Subcutaneous abdominal adipose tissue (tissue), 5 donors: ENCODE measurements around the gene DEAF1.

Experiments used
- H3K27ac ChIP-seq: one replicate; pipeline ENCODE4 v1.7.0; 2013; ENCODE audit warnings: low read depth, mild to moderate bottlenecking, inconsistent platforms, low read length, moderate library complexity
- H3K27me3 ChIP-seq, 5 donors: one replicate each; pipeline ENCODE4 v1.7.0; 2013; ENCODE audit warnings: low read length in 5 of 5, inconsistent platforms in 1 of 5; ENCODE audit not compliant: control insufficient read depth in 5 of 5, insufficient read depth in 4 of 5
- H3K36me3 ChIP-seq, 5 donors: one replicate each; pipeline ENCODE4 v1.7.0; 2013; ENCODE audit warnings: low read length in 5 of 5; ENCODE audit not compliant: control insufficient read depth in 5 of 5, insufficient read depth in 5 of 5
- H3K4me1 ChIP-seq, 5 donors: one replicate each; pipeline ENCODE4 v1.7.0; 2013; ENCODE audit warnings: low read length in 5 of 5, mild to moderate bottlenecking in 3 of 5, moderate library complexity in 1 of 5; ENCODE audit not compliant: control insufficient read depth in 5 of 5, insufficient read depth in 5 of 5
- H3K4me3 ChIP-seq, 5 donors: one replicate each; pipeline ENCODE4 v1.7.0; 2013; ENCODE audit warnings: low read length in 5 of 5, low read depth in 1 of 5
- H3K9ac ChIP-seq, 5 donors: one replicate each; pipeline ENCODE4 v1.7.0; 2013; ENCODE audit warnings: low read length in 5 of 5, mild to moderate bottlenecking in 4 of 5, moderate library complexity in 3 of 5
- H3K9me3 ChIP-seq, 5 donors: one replicate each; pipeline ENCODE4 v1.7.0; 2013; ENCODE audit warnings: low read length in 5 of 5; ENCODE audit not compliant: control insufficient read depth in 5 of 5
- donor health status: healthy.
- donor health status: healthy.
- donor health status: healthy.
- donor health status: healthy.
- donor health status: healthy.

Gene DEAF1

GRCh38 chr11:626475-627307 lies 68.3 kb downstream of the DEAF1 start, which contains the start of gene SCT:
SCT (minus strand) TSS chr11:627181; CDS start chr11:627143, 38 bp downstream.
- Histone ChIP-seq H3K9me3 (no peaks in the 10 kb centered on the region), H3K36me3 (peaks cover 0 to 3% (median 0%) of the 10 kb centered on the region in 5 donors), H3K27ac (no peak within 1 kb of the TSS), H3K27me3 (peaks cover 18 to 25% (median 19%) of the 10 kb centered on the region in 5 donors), H3K9ac (no peak within 1 kb of the TSS), H3K4me3 (no peak within 1 kb of the TSS), H3K4me1 (peaks cover 0 to 5% (median 0%) of the 10 kb centered on the region in 5 donors)

DNA sequence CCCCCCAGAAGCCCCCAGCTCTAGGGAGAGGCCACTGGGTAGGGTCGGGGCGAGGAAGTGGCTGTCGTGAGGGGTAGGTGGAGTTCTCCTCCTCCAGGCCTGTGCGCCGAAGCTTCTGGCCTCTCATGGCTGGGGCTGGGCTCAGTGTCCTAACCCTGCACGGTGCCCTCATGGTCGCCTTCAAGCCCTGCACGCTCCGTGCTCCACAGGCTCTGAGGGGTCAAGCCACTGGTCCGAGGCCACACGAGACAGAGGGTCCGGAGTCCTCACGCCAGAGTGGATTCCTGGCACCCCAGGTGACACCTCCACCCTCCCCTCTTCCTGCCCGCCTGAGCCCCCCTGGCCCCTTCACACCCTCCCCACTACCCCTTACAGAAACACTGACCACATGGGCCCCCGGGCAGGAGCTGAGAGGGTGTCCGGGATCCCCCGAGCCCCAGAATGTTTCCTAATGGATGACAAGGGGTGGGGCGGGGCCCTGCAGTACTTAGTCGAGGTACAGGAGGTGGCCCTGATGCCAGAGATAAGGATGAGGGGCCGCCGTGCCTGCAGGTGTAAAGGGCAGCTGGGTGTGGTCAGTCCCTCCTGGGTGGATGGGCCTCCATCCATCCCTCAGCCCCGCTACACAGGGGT lies 69.3 kb downstream of the DEAF1 start:
- Histone ChIP-seq H3K9me3 (no peaks in the 10 kb centered on the region), H3K27me3 (peaks cover 18 to 25% (median 19%) of the 10 kb centered on the region in 5 donors), H3K4me3 (no peak overlapping the region), H3K36me3 (peaks cover 0 to 3% (median 0%) of the 10 kb centered on the region in 5 donors), H3K4me1 (peaks cover 0 to 5% (median 0%) of the 10 kb centered on the region in 5 donors), H3K9ac (no peak overlapping the region), H3K27ac (no peak overlapping the region)

- H3K36me3 ChIP-seq = peaks cover 0 to 3% (median 0%) of the 10 kb centered on the region in 5 donors
- H3K9ac ChIP-seq = no peak within 1 kb of the TSS
- no peak within 1 kb of the TSS for H3K27ac ChIP-seq
- no peak within 1 kb of the TSS for H3K4me3 ChIP-seq
- peaks cover 0 to 5% (median 0%) of the 10 kb centered on the region in 5 donors for H3K4me1 ChIP-seq
- peaks cover 18 to 25% (median 19%) of the 10 kb centered on the region in 5 donors for H3K27me3 ChIP-seq
- H3K9me3 ChIP-seq = no peaks in the 10 kb centered on the region
Measured at GRCh38 chr11:624705-625635, 70.1 kb downstream of the DEAF1 start, which contains the start of gene CDHR5. CDHR5 (minus strand) TSS chr11:624955; CDS start chr11:624902, 53 bp downstream.

GRCh38 chr11:623999-624704 lies 70.9 kb downstream of the DEAF1 start:
- Histone ChIP-seq H3K4me1 (peaks cover 0 to 5% (median 0%) of the 10 kb centered on the region in 5 donors), H3K27ac (no peak overlapping the region), H3K9me3 (no peaks in the 10 kb centered on the region), H3K9ac (no peak overlapping the region), H3K27me3 (peaks cover 18 to 25% (median 19%) of the 10 kb centered on the region in 5 donors), H3K4me3 (no peak overlapping the region), H3K36me3 (peaks cover 0 to 3% (median 0%) of the 10 kb centered on the region in 5 donors)

- no peak overlapping the region for H3K27ac ChIP-seq
Measured at GRCh38 chr11:623349-623869, 71.6 kb downstream of the DEAF1 start.

DNA sequence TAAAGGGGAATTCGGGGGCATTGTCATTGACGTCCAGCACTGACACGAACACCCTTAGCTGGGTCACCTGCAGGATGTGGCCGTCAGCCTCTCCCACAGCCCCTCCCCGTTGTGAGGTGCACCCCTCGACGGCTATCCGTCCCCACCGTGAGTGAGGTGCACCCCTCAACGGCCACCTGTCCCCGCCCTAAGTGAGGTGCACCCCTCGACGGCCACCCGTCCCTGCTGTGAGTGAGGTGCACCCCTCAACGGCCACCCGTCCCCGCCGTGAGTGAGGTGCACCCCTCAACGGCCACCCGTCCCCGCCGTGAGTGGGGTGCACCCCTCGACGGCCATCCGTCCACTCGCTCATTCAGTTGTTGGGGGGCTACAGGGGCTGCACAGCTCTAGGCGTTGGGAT lies 73.2 kb downstream of the DEAF1 start:
- H3K9me3 ChIP-seq = no peaks in the 10 kb centered on the region
- peaks cover 0 to 5% (median 2%) of the 10 kb centered on the region in 5 donors for H3K4me1 ChIP-seq
- no peak overlapping the region for H3K4me3 ChIP-seq
- no peak overlapping the region for H3K27ac ChIP-seq
- H3K9ac ChIP-seq = no peak overlapping the region
- H3K36me3 ChIP-seq = peaks cover 0 to 9% (median 2%) of the 10 kb centered on the region in 5 donors
- H3K27me3 ChIP-seq = peaks cover 18 to 25% (median 19%) of the 10 kb centered on the region in 5 donors

More at GRCh38 chr11:623349-623869, 71.6 kb downstream of the DEAF1 start:
- Histone ChIP-seq H3K4me3 (no peak overlapping the region), H3K27me3 (peaks cover 18 to 25% (median 19%) of the 10 kb centered on the region in 5 donors), H3K9ac (no peak overlapping the region), H3K36me3 (peaks cover 0 to 3% (median 0%) of the 10 kb centered on the region in 5 donors), H3K4me1 (peaks cover 0 to 5% (median 0%) of the 10 kb centered on the region in 5 donors), H3K9me3 (no peaks in the 10 kb centered on the region)

- peaks cover 0 to 9% (median 2%) of the 10 kb centered on the region in 5 donors for H3K36me3 ChIP-seq
- H3K4me3 ChIP-seq = no peak overlapping the region
- no peaks in the 10 kb centered on the region for H3K9me3 ChIP-seq
- H3K27me3 ChIP-seq = peaks cover 17 to 20% (median 18%) of the 10 kb centered on the region in 5 donors
- H3K9ac ChIP-seq = no peak overlapping the region
- H3K4me1 ChIP-seq = peaks cover 0 to 10% (median 6%) of the 10 kb centered on the region in 5 donors
- H3K27ac ChIP-seq = no peak overlapping the region
Measured at GRCh38 chr11:620935-621814, 73.8 kb downstream of the DEAF1 start.

- Histone ChIP-seq H3K9me3 (no peaks in the 10 kb centered on the region), H3K27ac (no peak overlapping the region), H3K36me3 (peaks cover 0 to 9% (median 2%) of the 10 kb centered on the region in 5 donors), H3K4me3 (no peak overlapping the region), H3K27me3 (peaks cover 8 to 15% (median 10%) of the 10 kb centered on the region in 5 donors), H3K4me1 (peaks cover 0 to 16% (median 12%) of the 10 kb centered on the region in 5 donors), H3K9ac (no peak overlapping the region)
Measured at GRCh38 chr11:620201-620600, 74.8 kb downstream of the DEAF1 start.
